HG02884 (cell line): ENCODE data around the gene KCNN3.
A peak's percentile ranks its signal among the peaks of the same experiment; 100 is the strongest.

ENCODE experiments used
- ATAC-seq: cut with Tn5 transposase; IDR thresholded peaks from one replicate; pipeline ENCODE4 v1.9.1; 2021; ENCODE audit warnings: mild to moderate bottlenecking, moderate library complexity; ENCODE audit not compliant: unreplicated experiment

Gene KCNN3

GRCh38 chr1:154752273-154753030, 117.6 kb downstream of the KCNN3 start:
- no peak for ATAC-seq

- ATAC-seq, result no peak
Measured at GRCh38 chr1:154751690-154752089, 118.4 kb downstream of the KCNN3 start.

DNA sequence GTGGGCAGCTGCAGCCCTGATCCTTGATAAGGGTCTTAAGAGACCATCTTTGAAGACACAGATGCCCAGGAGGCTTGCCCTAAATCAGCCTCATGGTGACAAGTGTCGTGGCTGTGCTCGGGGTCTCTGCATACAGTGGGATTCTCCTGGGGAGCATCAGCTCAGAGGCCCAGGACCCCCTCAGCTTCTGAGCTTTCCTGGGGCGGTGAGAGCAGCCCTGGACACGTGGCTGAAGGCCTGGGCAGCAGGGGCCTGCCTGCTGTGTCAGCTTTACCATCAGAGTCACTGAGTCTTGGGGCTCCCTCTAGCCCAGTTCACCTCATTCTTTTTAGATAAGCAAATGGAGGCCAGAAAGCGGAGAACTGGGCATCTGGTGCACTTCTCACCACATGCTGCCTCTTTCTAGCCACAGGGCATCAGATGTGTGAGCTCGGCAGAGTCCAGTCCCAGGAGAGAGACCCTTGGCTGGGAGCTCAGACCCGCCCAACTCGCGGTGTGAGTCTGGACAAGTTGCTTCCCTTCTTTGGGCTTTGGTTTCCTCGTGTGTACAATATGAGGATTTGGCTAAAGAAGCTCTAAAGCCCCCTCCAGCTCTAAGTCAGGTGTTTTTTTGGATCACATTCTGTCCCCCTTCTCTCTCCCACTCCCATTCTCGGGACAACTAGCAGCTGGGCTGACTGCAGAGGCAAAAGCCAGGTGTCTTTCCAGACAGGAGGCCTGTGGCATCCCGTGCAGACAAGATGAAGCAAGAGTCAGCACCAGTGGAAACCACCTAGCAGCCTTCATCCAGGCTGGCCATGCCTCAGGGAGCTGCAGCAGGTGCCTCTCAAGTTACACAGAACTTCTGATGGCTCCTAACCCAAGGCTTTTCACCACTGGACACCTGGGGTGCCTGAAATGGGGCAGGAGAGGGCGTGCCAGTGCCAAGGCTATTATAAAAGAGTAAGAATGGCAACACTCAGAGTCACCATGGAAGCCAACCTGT, 119.1 kb downstream of the KCNN3 start:
- no peak for ATAC-seq

DNA sequence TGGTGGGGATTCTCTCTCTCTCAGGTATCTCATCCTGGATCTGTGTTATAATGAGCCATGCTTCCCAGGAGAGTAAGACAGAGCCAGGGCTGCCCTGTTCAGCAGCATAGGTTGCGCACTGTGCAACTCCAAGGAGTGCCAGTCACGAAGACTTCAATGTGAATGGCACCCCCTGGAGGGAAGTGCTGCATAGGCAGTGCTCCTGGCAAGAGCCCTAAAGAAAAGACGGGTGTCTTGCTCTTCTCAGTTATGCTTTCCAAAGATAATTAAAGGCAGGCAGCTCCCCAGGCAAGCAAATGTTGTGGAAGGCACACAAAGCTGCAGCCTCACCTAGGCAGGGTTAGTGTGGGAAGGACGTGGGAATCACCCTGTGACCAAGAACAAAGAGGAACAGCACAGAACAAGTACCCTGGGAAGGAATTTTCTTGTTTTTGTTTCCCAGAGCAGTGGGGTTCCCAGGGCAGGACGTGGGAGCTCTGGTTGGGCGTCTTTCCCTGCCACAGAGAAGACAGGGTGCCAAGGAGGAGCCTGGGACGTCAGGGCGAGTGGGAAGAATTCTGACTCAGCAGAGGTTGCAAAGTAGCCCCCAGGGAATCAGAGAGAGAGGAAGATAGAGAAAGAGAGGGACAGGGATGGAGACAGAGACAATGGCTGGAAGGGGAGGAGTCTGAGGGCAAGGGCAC, 120.9 kb downstream of the KCNN3 start:
- ATAC-seq, result no peak

- ATAC-seq, result no peak
Measured at GRCh38 chr1:154748405-154748775, 121.7 kb downstream of the KCNN3 start.

DNA sequence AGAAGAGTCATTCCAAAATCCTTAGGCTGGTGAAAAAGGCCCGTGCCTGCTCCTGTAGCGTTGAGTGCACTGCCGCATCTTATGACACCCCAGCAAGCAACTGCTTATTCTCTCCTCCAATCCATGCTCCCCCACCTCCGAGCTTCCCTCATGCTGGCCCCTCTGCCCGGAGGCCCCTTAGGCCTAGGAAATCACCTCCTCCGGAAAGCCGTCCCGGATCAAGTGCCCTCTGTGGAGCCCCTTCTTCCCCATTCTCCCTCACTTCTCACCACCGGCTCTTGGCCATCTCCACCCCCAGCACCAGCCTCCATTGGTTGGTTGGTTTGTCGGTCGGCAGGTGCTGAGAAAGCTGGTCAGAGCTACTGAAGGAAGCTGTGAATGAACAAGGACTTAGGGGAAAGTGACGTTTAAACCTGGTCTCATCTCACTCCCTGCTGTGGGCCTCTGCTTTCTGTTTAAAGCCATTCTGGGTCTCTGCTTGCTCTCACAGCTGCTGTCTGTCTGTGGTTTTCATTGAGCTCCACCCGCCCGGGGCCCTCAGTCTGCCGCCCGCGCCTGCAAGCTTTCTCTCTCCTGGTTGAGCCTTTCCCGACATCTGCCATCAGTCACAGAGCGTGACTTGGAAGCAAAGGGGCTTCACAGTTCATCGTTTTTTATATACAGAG, 122.2 kb downstream of the KCNN3 start:
- peak; percentile 93 for ATAC-seq

DNA sequence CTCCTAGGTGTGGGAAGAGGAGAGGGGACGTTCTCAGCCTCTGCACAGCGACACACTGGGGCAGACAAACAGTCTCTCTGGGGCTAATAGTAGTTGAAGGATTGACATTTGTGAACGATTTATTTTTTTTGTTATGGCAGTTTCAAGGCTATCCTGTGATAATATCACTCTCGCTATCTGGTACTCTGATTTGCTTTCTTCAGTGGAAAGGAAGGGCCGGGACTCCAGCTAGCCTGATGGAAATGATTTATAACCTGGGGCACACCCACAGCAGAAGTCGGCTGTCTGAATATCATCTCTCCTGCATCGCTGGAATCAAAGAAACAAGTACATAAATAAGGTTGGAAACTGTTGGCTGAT, 122.7 kb downstream of the KCNN3 start:
- no peak for ATAC-seq

DNA sequence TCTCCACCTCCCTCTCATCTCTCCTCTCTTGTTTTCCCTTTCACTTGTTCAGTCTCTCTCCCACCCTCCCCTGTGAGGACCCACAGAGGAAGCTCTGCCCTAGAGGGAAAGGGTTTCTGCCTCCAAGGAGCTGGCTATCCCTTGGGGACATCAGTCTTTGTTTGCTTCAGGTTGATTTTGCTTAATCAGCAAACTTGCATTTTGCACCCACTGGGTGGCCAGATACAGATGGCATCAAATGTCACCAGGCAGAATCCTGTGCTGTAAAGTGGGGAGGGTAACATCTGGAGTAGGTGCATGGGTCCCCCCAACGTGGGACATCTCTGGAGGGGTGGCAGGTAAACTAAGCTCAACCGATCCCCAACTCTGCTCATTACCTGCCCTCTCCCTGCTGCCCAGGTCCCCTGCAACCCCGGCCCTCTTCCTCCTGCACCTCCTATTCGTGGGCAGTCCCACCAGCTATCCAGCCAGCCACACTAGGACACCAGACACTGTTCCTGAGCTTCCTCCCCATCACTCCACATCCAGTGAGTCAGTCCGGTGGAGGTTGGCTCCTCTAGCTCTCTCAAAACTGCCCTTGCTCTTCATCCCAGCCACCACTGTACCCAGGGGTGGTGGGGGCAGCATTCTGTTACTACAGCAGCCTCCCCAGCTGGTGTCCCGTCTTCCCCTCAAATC, 123.3 kb downstream of the KCNN3 start:
- ATAC-seq, result no peak

DNA sequence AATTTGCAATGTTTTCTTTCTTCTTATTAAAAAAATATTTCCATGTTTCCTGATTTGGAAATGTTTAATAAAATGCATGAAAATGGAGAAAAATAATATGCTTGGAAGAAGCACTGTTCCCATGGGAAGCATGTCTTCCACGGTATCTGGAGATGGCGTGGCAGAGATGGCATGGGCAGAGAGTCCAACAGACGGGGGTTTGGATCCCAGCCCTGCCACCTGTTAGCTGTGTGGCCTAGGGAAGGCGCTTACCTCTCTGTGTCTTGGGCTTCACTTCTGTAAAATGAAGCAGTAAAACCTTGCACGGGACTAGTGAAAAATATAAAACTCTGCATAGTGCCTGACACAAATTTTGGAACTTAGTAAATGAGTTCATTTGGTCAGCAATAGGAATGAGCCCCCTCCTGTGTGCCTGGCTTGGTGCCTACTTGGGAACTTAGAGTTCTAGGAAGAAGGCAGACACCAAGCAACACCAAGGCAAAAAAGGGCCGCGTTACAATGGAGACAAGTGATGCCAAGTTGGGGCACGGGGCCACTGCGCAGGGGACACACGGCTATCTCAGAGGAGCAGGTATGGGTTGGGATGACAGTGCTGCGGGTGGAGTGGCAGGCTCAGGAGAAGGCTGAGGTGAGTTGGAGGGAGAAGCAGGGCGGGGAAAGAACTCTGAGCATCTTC, 124.2 kb downstream of the KCNN3 start:
- no peak for ATAC-seq

- ATAC-seq, result no peak
Measured at GRCh38 chr1:154745286-154745731, 124.8 kb downstream of the KCNN3 start.

GRCh38 chr1:154744352-154745035, 125.6 kb downstream of the KCNN3 start:
- no peak for ATAC-seq

DNA sequence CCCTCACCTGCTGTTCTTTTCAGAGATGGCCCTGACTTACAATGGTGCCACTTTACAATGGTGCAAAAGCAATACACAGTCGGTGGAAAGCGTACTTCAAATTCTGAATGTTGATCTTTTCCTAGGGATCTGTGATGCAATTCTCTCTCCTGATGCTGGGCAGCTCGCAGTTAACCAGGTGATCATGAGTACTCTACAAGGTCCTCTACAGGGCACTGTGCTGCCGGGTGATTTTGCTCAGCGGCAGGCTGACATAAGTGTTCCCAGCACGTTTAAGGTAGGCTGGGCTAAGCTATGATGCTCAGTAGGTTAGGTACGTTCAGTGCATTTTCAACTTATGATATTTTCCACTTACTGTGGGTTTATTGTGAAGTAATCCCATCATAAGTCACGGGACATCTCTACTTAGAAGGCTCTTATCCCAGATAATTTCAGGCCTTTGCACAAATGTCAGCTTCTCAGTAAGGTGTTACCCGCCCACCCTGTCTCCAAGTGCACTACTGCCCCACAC, 126.5 kb downstream of the KCNN3 start:
- ATAC-seq, result no peak

- no peak for ATAC-seq
Measured at GRCh38 chr1:154742606-154743005, 127.5 kb downstream of the KCNN3 start.

GRCh38 chr1:154741741-154742495, 128.2 kb downstream of the KCNN3 start:
- ATAC-seq, result no peak

DNA sequence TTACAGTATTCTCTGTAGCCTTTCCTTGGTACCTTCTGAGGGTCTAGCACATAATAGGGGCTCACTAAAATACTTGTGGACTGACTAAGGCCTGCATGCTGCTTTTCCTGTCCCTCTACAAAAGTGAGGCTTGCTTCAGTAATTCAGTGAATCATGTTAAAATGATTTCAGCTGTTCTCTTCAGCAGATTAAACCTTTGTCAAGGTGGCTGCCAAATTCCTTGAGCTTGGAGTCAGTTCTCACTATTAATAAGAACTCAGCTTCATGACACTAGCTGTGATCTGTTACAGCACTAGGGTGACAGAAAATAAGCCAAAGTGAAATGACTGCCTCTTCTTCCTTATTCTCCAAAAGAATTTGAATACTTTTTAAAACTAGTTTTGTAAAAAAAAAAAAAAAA, 128.8 kb downstream of the KCNN3 start:
- no peak for ATAC-seq

DNA sequence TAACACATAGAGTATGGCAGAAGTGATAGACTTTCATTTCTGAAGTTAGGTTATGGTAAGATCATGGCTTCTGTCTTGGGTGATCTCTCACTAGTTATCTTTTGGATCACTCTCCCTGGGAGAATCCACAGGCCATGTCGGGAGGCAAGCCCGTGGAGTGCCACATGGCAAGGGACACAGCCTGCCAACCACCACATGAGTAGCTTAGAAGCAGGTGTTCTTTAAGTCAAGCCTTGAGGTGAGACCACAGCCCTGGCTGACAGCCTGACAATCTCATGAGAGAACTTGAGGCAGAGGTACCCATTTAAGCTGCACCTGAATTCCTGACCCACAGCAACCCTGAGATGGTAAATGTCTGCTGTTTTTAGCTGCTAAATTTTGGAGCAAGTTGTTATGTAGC, 130.4 kb downstream of the KCNN3 start:
- ATAC-seq, result no peak

DNA sequence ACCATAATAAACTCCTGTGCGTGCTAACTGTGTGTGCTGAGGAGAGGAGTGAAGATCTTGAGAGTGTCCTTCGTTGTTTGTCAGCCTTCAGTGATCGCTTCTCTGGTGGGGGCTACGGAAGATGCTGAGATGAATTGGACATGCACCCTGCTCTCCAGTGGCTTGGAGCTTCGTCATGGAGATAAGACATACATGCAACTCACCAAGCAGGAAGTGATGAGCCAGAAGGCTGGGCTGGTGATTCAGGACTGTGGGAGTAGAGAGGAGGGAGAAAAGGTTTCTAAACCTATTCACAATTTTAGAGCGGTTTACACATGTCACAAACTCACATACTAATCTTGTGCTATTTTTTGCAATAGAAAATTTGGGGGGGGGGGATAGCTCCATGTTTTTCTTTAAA, 133.2 kb downstream of the KCNN3 start:
- no peak for ATAC-seq

- ATAC-seq, result no peak
Measured at GRCh38 chr1:154735804-154736168, 134.3 kb downstream of the KCNN3 start.
